ENCODE measurements around the gene MMP24OS.

DNA sequence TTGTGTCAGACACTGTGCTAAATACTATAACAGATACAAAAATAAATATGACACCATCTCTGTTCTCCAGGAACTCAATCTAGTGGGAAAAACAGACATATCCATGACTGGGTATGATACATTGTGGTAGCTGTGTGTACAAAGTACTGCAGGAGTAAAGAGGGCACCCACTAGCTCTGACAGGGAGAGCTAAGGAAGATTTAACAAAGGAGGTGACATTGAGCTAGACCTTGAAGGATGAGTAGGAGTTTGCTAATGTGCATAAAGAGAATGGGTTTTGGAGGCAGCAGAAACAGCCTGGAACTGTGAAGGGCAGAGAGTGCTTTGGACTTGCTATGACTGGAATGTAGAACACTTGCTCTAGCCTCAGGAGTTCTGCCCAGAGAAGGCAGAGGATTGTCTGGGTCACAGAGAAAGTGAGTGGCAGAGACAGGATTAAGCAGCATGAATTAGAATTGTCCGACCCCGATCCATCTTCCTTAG, 37.1 kb downstream of the MMP24OS start:
- TF ChIP-seq, protein P1, sequence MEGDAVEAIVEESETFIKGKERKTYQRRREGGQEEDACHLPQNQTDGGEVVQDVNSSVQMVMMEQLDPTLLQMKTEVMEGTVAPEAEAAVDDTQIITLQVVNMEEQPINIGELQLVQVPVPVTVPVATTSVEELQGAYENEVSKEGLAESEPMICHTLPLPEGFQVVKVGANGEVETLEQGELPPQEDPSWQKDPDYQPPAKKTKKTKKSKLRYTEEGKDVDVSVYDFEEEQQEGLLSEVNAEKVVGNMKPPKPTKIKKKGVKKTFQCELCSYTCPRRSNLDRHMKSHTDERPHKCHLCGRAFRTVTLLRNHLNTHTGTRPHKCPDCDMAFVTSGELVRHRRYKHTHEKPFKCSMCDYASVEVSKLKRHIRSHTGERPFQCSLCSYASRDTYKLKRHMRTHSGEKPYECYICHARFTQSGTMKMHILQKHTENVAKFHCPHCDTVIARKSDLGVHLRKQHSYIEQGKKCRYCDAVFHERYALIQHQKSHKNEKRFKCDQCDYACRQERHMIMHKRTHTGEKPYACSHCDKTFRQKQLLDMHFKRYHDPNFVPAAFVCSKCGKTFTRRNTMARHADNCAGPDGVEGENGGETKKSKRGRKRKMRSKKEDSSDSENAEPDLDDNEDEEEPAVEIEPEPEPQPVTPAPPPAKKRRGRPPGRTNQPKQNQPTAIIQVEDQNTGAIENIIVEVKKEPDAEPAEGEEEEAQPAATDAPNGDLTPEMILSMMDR (IDR thresholded peaks at IDR 0.05; ENCODE audit: poor library complexity) = no peak
- TF ChIP-seq EZH2phosphoT487 (IDR thresholded peaks at IDR 0.05; ENCODE audit: low read depth, severe bottlenecking, unreplicated experiment) = no peak
